Stimulated activated CD4-positive, alpha-beta T cell treated with anti-CD3 and anti-CD28 coated beads, Interleukin-15, amount 100 ng/mL, for 1 hour (primary cell): ENCODE data around the gene TNFRSF8.

Source experiments
- DNase-seq, 2 donors: peaks; one replicate each; pipeline ENCODE4 v3.0.0-alpha.2; 2020; ENCODE audit warnings: low read depth in 1 of 2, low spot score in 1 of 2

Gene TNFRSF8

GRCh38 chr1:12140515-12141162 is 77.5 kb downstream of the TNFRSF8 start:
- no peak for DNase-seq

GRCh38 chr1:12141163-12141850 is 78.2 kb downstream of the TNFRSF8 start:
- no peak for DNase-seq

DNA sequence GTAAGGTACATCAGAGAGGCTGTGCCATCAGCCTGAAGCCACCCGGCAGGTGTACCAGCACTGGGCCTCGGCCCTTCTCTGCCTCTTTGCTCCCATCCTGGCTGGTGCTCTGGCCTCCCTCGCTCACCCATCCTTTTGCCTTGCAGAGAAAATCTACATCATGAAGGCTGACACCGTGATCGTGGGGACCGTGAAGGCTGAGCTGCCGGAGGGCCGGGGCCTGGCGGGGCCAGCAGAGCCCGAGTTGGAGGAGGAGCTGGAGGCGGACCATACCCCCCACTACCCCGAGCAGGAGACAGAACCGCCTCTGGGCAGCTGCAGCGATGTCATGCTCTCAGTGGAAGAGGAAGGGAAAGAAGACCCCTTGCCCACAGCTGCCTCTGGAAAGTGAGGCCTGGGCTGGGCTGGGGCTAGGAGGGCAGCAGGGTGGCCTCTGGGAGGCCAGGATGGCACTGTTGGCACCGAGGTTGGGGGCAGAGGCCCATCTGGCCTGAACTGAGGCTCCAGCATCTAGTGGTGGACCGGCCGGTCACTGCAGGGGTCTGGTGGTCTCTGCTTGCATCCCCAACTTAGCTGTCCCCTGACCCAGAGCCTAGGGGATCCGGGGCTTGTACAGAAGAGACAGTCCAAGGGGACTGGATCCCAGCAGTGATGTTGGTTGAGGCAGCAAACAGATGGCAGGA is 79.2 kb downstream of the TNFRSF8 start:
- no peak for DNase-seq

DNA sequence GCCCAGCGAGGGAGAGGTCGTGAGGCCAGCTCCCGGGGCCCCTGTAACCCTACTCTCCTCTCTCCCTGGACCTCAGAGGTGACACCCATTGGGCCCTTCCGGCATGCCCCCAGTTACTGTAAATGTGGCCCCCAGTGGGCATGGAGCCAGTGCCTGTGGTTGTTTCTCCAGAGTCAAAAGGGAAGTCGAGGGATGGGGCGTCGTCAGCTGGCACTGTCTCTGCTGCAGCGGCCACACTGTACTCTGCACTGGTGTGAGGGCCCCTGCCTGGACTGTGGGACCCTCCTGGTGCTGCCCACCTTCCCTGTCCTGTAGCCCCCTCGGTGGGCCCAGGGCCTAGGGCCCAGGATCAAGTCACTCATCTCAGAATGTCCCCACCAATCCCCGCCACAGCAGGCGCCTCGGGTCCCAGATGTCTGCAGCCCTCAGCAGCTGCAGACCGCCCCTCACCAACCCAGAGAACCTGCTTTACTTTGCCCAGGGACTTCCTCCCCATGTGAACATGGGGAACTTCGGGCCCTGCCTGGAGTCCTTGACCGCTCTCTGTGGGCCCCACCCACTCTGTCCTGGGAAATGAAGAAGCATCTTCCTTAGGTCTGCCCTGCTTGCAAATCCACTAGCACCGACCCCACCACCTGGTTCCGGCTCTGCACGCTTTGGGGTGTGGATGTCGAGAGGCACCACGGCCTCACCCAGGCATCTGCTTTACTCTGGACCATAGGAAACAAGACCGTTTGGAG is 80.0 kb downstream of the TNFRSF8 start:
- DNase-seq, result no peak

- DNase-seq, result no peak
Measured at GRCh38 chr1:12143631-12144155, 80.6 kb downstream of the TNFRSF8 start.

- DNase-seq, result no peak
Measured at GRCh38 chr1:12144236-12144635, 81.1 kb downstream of the TNFRSF8 start.

DNA sequence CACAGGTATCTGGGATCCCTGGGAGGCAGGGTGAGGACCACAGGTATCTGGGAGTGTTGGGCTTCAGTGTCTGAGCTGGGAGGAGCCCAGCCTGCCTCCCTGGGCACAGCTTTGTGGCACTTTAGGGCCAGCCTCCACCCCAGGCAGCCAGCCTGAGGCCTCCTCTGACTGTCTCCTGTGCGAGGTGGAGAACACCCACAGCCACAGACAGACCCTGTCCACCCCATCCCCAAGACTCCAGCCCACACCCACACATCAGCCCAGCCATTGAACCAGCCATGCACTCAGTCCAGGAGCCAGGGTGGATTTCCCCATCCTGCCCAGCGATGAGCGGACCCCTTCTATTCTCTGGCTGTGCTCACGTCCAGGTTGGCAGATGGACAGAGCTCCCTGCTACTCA is 81.9 kb downstream of the TNFRSF8 start:
- no peak for DNase-seq

GRCh38 chr1:12145616-12146342 is 82.7 kb downstream of the TNFRSF8 start:
- no peak for DNase-seq

GRCh38 chr1:12146343-12147112 is 83.4 kb downstream of the TNFRSF8 start:
- no peak for DNase-seq

DNA sequence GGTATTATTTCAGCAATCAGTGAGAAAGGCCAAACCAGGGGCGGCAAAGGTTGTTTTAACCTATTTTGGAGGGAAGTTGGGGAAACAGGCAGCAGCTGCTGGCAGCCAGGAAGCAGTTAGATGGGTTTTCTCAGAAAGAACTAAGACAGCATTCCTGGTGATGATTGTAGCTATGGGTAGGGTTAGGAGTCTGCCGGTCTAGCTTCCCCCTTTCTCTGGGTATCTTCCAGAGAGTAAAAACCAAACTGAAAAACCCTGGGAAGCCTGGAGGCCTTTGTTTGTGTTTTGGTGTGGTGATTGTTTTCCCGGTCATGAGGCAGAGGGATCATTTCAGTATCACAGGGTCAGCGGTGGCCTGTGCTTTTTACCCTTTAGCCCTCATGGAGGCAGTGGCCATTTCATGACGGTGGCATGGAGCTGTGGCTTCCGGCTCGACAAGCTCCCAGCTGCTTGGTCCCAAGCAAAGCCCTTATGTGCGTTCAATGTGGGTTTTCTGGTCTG is 84.1 kb downstream of the TNFRSF8 start:
- no peak for DNase-seq

- no peak for DNase-seq
Measured at GRCh38 chr1:12148160-12148957, 85.3 kb downstream of the TNFRSF8 start.

- no peak for DNase-seq
Measured at GRCh38 chr1:12148958-12149790, 86.1 kb downstream of the TNFRSF8 start.

DNA sequence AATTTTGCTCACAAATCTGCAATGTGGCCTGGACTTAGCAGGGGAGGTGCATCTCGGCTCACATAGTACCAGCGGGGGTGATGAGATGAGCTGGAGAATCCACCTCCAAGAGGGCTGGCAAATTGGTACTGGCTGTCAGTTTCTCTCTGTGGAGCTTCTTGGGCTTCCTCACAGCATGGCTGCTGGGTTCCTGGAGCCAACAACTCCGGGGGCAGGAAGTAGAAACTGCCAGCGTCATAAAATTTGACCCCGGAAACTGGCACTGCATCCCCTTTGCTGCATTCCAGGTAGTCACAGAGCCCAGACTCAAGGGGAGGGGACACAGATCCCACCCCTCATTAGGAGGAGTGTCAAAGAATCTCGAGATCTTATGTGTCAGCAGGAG is 86.7 kb downstream of the TNFRSF8 start:
- no peak for DNase-seq

DNA sequence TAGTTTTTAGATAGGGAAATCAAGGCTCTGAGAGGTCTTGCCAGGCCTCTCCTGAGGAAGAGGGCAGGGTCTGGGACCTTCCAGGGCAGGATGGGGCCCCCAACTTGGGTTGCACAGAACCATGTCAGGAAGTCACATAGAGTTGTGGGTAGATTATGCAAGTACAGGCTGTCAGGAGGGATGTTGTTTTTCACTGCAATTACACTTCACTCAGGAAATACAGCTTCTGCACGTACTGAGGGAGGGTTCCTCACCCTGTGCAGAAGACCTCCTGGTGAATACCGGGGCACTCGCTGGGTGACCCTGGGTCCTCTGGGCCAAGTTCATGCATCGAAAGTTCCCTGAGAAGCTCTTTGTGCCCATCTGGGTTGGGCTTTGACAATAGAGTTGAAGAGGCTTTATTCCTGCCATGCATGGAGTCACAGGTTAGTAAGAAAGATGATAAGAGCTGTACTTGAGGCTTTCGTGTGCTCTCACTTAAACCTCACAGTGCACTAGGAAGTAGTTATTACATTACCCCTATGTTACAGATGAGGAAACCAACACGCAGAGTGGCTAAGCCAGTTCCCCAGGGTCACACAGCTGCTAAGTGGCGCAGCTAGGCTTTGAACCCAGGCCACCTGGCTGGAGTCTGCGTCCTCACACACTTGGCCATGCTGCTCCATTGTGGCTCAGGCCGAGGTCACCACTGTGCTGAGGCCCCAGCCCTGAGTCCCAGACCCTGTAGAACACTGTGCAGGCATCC is 87.5 kb downstream of the TNFRSF8 start:
- DNase-seq, result no peak

GRCh38 chr1:12151465-12151864 is 88.4 kb downstream of the TNFRSF8 start:
- DNase-seq, result no peak

- DNase-seq, result no peak
Measured at GRCh38 chr1:12152113-12152891, 89.2 kb downstream of the TNFRSF8 start.
